Spleen (tissue), 11 donors: ENCODE results near the gene PCDHGB6. TPM values are rescaled to one million over a fixed set of nuclear protein-coding genes. Genes with fewer than 3 reads are reported as not detected.
"Not testable (repeated sequence)": the region's sequence is repeated elsewhere in the genome, so short reads cannot be mapped to it uniquely, and the experiment has no call there.

Experiments
- DNase-seq: peaks from one replicate; pipeline ENCODE4 v3.0.0-alpha.2; 2020
- H3K27ac ChIP-seq, 8 donors: fragments of 200-600 bp; sonication (generic) in 7 of 8; 1 replicate in 4 of 8; 2 replicates in 4 of 8; pipeline versions ENCODE4 v1.5.0 to v1.8.0; 2016 to 2021; ENCODE audit warnings: inconsistent platforms in 4 of 8, mild to moderate bottlenecking in 4 of 8, moderate library complexity in 1 of 8
- H3K27me3 ChIP-seq, 7 donors: fragments of 200-600 bp; sonication (generic) in 6 of 7; replicated peaks in 1 of 7; 1 replicate in 4 of 7; 2 replicates in 3 of 7; pipeline versions ENCODE4 v1.5.0 to v1.8.0; 2016 to 2021; ENCODE audit warnings: inconsistent platforms in 3 of 7, mild to moderate bottlenecking in 1 of 7
- H3K36me3 ChIP-seq, 6 donors: fragments of 200-600 bp; sonication (generic) in 5 of 6; 1 replicate in 4 of 6; 2 replicates in 2 of 6; pipeline versions ENCODE4 v1.5.0 to v1.8.0; 2016 to 2021; ENCODE audit warnings: inconsistent platforms in 2 of 6
- H3K4me1 ChIP-seq, 6 donors: fragments of 200-600 bp; sonication (generic) in 5 of 6; 1 replicate in 3 of 6; 2 replicates in 3 of 6; pipeline versions ENCODE4 v1.5.0 to v1.8.0; 2016 to 2021; ENCODE audit warnings: inconsistent platforms in 3 of 6
- H3K4me3 ChIP-seq, 8 donors: fragments of 200-600 bp; sonication (generic) in 7 of 8; 1 replicate in 4 of 8; 2 replicates in 4 of 8; pipeline versions ENCODE4 v1.5.0 to v1.8.0; 2016 to 2021; ENCODE audit warnings: inconsistent platforms in 4 of 8, mild to moderate bottlenecking in 4 of 8, moderate library complexity in 2 of 8
- H3K9me3 ChIP-seq, 8 donors: fragments of 200-600 bp; sonication (generic) in 7 of 8; 1 replicate in 4 of 8; 2 replicates in 4 of 8; pipeline versions ENCODE4 v1.5.0 to v1.8.0; 2016 to 2021; ENCODE audit warnings: inconsistent platforms in 4 of 8
- CTCF ChIP-seq, 11 experiments: fragments of 200-600 bp in 7 of 11; fragments of 450-650 bp in 4 of 11; sonication (generic) in 4 of 11; IDR thresholded peaks in 8 of 11; conservative IDR thresholded peaks in 3 of 11; 1 replicate in 7 of 11; 2 replicates in 4 of 11; pipeline versions ENCODE4 v1.4.0 to v1.8.0; 2016 to 2021; ENCODE audit warnings: antibody characterized with exemption in 11 of 11, inconsistent platforms in 4 of 11, mild to moderate bottlenecking in 1 of 11
- POLR2A ChIP-seq, 3 donors: fragments of 450-650 bp; IDR thresholded peaks; one replicate each; pipeline ENCODE4 v1.5.1; 2017; ENCODE audit warnings: antibody characterized with exemption in 3 of 3, mild to moderate bottlenecking in 1 of 3
- POLR2AphosphoS5 ChIP-seq, 3 donors: sonication (generic); formaldehyde crosslinking; IDR thresholded peaks; one replicate each; pipeline ENCODE4 v1.5.1; 2017; ENCODE audit warnings: antibody characterized with exemption in 3 of 3
- WGBS, 5 donors: extraction: QIAGEN DNeasy Blood & Tissue Kit in 3 of 5; methylation state at CpG; one replicate each; pipeline versions ENCODE4 v1.1.5 to v1.1.7; 2013 to 2018; 5-methylcytosine and 5-hydroxymethylcytosine counted together
- intact Hi-C: fragments of 100-400 bp; cut with DNase I; formaldehyde crosslinking; loops from one replicate; pipeline ENCODE4 v1.15.0; 2023; ENCODE audit warnings: low total_unique reads
- polyA plus RNA-seq, 3 donors: library from polyadenylated mRNA; stranded (reverse); fragments of 200-250 nt; gene quantifications; one replicate each; pipeline ENCODE4 v1.2.1, GENCODE V29; 2013
- total RNA-seq, 7 donors: library from RNA; depleted of rRNA in 3 of 7; stranded (reverse); fragments of >200 nt in 3 of 7; fragmentation: NEBNext Ultra II Directional in 4 of 7; extraction: Animal tissue kit (Norgen Biotek cat#: 25700) in 4 of 7; gene quantifications; one replicate each; pipeline versions ENCODE4 v1.1.0 to v1.2.1, GENCODE V29; 2016 to 2021
- donor health status: healthy with polysubstance abuse.
- donor health status: DM: no; HTN: no; CAD: no; lungs with moderate emphysema.
- donor health status: DM: no; HTN: no; CAD: no.
- donor health status: Bipolar disorder and iron deficiency.
- donor health status: healthy.
- donor health status: DM: no; HTN: no; CAD: no.
- donor health status: DM: yes; HTN: yes; CAD: no.

PCDHGB6 gene
- total and polyA plus RNA-seq, 10 donors = 0.13 to 6.8 (median 4.7) TPM

- Histone ChIP-seq H3K4me3 (peak overlapping the region in 7 of 8 donors; percentile 6 to 58 (median 29)), H3K4me1 (peaks cover 0 to 19% (median 0%) of the 10 kb centered on the region in 6 donors), H3K27ac (no peak overlapping the region), H3K36me3 (peaks cover 0 to 8% (median 0%) of the 10 kb centered on the region in 6 donors), H3K9me3 (peaks cover 0 to 100% (median 98%) of the 10 kb centered on the region in 8 donors), H3K27me3 (peaks cover 0 to 79% (median 14%) of the 10 kb centered on the region in 7 donors)
- TF ChIP-seq POLR2A (IDR thresholded peaks at IDR 0.05) = no peak
- peak in 1 of 3 donors; percentile 37 for TF ChIP-seq POLR2AphosphoS5 (IDR thresholded peaks at IDR 0.05)
- WGBS, 5 donors = 9 to 22% (median 17%) methylated on average over 16 to 37 of the region's 37 CpGs
- intact Hi-C loops = no loop called here
- DNase-seq = no peak
These were observed 23.5 kb downstream of the PCDHGB6 start for GRCh38 chr5:141431286-141431685.

- Histone ChIP-seq H3K9me3 (peaks cover 0 to 100% (median 97%) of the 10 kb centered on the region in 8 donors), H3K4me1 (peaks cover 0 to 19% (median 0%) of the 10 kb centered on the region in 6 donors), H3K4me3 (peak overlapping the region in 1 of 8 donors; percentile 58), H3K27me3 (peaks cover 0 to 69% (median 14%) of the 10 kb centered on the region in 7 donors)
- WGBS, 5 donors = 32 to 73% (median 43%) methylated on average over 21 to 38 of the region's 38 CpGs
- H3K36me3 ChIP-seq, H3K27ac ChIP-seq, intact Hi-C loops, DNase-seq: not testable (repeated sequence)
These were observed 24.5 kb downstream of the PCDHGB6 start for GRCh38 chr5:141432308-141432707.

GRCh38 chr5:141432726-141433125 is 24.9 kb downstream of the PCDHGB6 start:
- DNase-seq, H3K27ac ChIP-seq, H3K4me3 ChIP-seq, intact Hi-C loops, H3K36me3 ChIP-seq: not testable (repeated sequence)
- peaks cover 0 to 100% (median 96%) of the 10 kb centered on the region in 8 donors for H3K9me3 ChIP-seq
- peaks cover 0 to 65% (median 14%) of the 10 kb centered on the region in 7 donors for H3K27me3 ChIP-seq
- 20 to 36% (median 30%) methylated on average over 11 to 29 of the region's 29 CpGs for WGBS, 5 donors
- H3K4me1 ChIP-seq = peaks cover 0 to 19% (median 0%) of the 10 kb centered on the region in 6 donors

GRCh38 chr5:141434006-141434405 is 26.2 kb downstream of the PCDHGB6 start:
- peaks cover 0 to 98% (median 90%) of the 10 kb centered on the region in 8 donors for H3K9me3 ChIP-seq

GRCh38 chr5:141437221-141437620 is 29.4 kb downstream of the PCDHGB6 start:
- no peaks in the 10 kb centered on the region for H3K4me1 ChIP-seq
- peaks cover 0 to 98% (median 88%) of the 10 kb centered on the region in 8 donors for H3K9me3 ChIP-seq
- peaks cover 0 to 21% (median under 1%) of the 10 kb centered on the region in 7 donors for H3K27me3 ChIP-seq
- H3K27ac ChIP-seq = no peak overlapping the region
- WGBS, 5 donors = 81 to 95% (median 87%) methylated on average over 2 of the region's 2 CpGs
- DNase-seq = no peak
- intact Hi-C loops = no loop called here
- H3K4me3 ChIP-seq = no peak overlapping the region
- TF ChIP-seq POLR2AphosphoS5 (IDR thresholded peaks at IDR 0.05) = no peak
- no peak for TF ChIP-seq POLR2A (IDR thresholded peaks at IDR 0.05)
- TF ChIP-seq CTCF (IDR thresholded peaks at IDR 0.05 in 8 of 11, conservative IDR thresholded peaks at IDR 0.05 in 3 of 11) = no peak
- H3K36me3 ChIP-seq = no peaks in the 10 kb centered on the region

More at GRCh38 chr5:141434006-141434405, 26.2 kb downstream of the PCDHGB6 start:
- H3K27ac ChIP-seq = no peak overlapping the region
- TF ChIP-seq POLR2A (IDR thresholded peaks at IDR 0.05) = no peak
- no peak for TF ChIP-seq POLR2AphosphoS5 (IDR thresholded peaks at IDR 0.05)
- TF ChIP-seq CTCF (IDR thresholded peaks at IDR 0.05 in 8 of 11, conservative IDR thresholded peaks at IDR 0.05 in 3 of 11) = no peak
- no peak overlapping the region for H3K4me3 ChIP-seq
- DNase-seq = no peak
- no peaks in the 10 kb centered on the region for H3K36me3 ChIP-seq
- WGBS, 5 donors = 78 to 88% (median 86%) methylated on average over 2 of the region's 2 CpGs
- H3K27me3 ChIP-seq = peaks cover 0 to 52% (median 14%) of the 10 kb centered on the region in 7 donors
- intact Hi-C loops = no loop called here
- H3K4me1 ChIP-seq = peaks cover 0 to 19% (median 0%) of the 10 kb centered on the region in 6 donors
